Adipocyte (in vitro differentiated cells): ENCODE data around the gene CROCC.
"Not testable (repeated sequence)": the region's sequence is repeated elsewhere in the genome, so short reads cannot be mapped to it uniquely, and the experiment has no call there.

ENCODE experiments used
- DNase-seq: peaks from one replicate; pipeline ENCODE4 v3.0.0-alpha.2; 2015; ENCODE audit warnings: low read depth
- H3K27me3 ChIP-seq: replicated peaks from 2 replicates; pipeline ENCODE4 v1.7.0; 2013; ENCODE audit warnings: mild to moderate bottlenecking, low read length, moderate library complexity; ENCODE audit not compliant: control insufficient read depth, insufficient read depth
- H3K36me3 ChIP-seq: 2 replicates; pipeline ENCODE4 v1.7.0; 2013; ENCODE audit warnings: low read length, mild to moderate bottlenecking, moderate library complexity; ENCODE audit not compliant: control insufficient read depth, insufficient read depth, severe bottlenecking
- H3K4me1 ChIP-seq: 2 replicates; pipeline ENCODE4 v1.7.0; 2013; ENCODE audit warnings: mild to moderate bottlenecking, low read length, moderate library complexity; ENCODE audit not compliant: control insufficient read depth, insufficient read depth
- H3K4me3 ChIP-seq: 2 replicates; pipeline ENCODE4 v1.7.0; 2013; ENCODE audit warnings: mild to moderate bottlenecking, low read length, moderate library complexity
- H3K9ac ChIP-seq: 2 replicates; pipeline ENCODE4 v1.7.0; 2013; ENCODE audit warnings: mild to moderate bottlenecking, low read length, moderate library complexity
- H3K9me3 ChIP-seq: 2 replicates; pipeline ENCODE4 v1.7.0; 2013; ENCODE audit warnings: mild to moderate bottlenecking, low read length, moderate library complexity; ENCODE audit not compliant: control insufficient read depth

The CROCC gene, protein sequence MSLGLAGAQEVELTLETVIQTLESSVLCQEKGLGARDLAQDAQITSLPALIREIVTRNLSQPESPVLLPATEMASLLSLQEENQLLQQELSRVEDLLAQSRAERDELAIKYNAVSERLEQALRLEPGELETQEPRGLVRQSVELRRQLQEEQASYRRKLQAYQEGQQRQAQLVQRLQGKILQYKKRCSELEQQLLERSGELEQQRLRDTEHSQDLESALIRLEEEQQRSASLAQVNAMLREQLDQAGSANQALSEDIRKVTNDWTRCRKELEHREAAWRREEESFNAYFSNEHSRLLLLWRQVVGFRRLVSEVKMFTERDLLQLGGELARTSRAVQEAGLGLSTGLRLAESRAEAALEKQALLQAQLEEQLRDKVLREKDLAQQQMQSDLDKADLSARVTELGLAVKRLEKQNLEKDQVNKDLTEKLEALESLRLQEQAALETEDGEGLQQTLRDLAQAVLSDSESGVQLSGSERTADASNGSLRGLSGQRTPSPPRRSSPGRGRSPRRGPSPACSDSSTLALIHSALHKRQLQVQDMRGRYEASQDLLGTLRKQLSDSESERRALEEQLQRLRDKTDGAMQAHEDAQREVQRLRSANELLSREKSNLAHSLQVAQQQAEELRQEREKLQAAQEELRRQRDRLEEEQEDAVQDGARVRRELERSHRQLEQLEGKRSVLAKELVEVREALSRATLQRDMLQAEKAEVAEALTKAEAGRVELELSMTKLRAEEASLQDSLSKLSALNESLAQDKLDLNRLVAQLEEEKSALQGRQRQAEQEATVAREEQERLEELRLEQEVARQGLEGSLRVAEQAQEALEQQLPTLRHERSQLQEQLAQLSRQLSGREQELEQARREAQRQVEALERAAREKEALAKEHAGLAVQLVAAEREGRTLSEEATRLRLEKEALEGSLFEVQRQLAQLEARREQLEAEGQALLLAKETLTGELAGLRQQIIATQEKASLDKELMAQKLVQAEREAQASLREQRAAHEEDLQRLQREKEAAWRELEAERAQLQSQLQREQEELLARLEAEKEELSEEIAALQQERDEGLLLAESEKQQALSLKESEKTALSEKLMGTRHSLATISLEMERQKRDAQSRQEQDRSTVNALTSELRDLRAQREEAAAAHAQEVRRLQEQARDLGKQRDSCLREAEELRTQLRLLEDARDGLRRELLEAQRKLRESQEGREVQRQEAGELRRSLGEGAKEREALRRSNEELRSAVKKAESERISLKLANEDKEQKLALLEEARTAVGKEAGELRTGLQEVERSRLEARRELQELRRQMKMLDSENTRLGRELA (N-terminal part only)

DNA sequence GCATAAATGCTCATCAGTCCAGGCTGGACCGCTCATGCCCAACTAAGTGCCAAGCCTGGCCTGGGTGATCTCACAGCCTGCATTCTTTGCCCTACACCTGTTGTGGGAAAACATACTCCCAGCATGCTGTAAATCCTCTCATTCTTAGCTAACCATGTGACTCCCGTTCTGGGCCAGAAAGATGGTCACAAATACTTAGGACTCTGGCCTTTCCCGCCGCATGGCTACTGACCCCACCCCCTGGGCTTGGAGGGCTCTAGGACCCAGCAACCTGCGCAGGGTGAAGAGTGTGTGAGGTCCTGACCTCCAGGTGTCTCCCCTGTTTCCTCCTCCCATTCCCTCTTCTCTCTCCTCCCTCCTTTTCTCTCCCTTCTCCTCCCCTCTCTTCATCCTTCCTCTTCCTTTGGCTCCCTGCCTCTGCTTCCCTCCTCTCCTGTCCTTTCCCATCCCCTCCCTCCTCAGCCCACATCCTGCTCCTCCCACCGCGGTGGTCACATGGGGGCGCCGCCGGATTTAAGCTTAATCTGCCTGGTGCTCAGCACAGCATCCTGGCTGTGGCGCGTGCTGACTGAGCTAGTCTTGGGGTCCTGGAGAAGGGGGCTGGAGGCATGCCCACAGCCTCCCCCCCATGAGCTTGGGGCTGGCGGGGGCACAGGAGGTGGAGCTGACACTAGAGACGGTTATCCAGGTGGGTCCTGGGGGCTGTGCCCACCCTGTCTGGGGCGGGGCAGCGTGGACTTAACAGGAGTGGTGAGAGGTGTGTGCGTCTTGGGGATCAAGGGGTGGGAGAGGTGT lies at the start of gene CROCC:
Gene CROCC (plus strand): TSS at position 541 of the 795 bp plus-strand sequence. CDS start 88 bp downstream, at position 629.
- H3K27me3 ChIP-seq, result no peaks in the 10 kb centered on the region
- no peak within 1 kb of the TSS for H3K4me3 ChIP-seq
- H3K9ac ChIP-seq, result no peak within 1 kb of the TSS
- no peak for DNase-seq
- H3K36me3 ChIP-seq, result no peaks in the 10 kb centered on the region
- H3K4me1 ChIP-seq, result no peaks in the 10 kb centered on the region
- H3K9me3 ChIP-seq, result no peaks in the 10 kb centered on the region

DNA sequence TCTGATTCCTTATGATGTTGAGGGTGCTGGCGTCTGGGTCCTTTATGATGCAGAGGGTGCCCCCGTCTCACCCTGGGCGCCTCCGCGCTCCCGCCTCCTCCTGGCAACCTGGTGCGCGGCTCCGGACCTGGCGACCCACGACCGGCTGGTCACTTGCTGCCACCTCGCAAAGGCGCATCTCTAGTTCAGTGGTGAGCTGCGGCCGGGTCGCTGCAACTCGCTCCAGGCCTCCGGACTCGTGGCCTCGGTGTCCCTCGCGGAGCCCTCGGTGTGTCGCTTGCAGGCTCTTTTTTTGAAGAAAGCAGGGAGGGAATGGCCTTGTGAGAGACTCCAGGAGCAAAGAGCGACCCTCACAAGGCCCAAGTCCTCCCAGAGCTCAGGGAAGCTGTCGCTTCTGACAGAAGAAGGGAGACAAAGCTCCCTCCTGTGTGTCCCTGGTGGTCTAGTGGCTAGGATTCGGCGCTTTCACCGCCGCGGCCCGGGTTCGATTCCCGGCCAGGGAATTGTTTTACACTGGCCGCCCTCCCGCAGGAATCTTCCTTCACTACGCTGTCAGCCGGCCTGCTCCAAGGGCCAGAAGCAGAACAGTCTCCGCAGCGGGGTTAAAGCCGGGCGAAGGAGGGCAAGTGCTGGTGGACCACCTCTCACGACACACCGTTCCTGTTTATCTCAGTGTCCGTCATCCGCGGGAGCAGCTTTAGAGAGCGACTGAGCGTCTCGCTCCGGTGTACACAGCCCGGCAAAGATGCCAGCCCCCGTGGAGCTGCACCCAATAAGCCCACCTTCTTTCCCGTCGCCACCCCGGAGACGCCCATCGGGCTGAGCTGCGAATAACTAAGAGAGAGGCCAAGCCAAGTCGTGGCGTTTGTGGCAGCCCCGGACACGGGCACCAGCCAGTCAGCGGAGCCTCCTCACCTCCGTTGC lies 49.3 kb upstream of the CROCC start:
- H3K4me3 ChIP-seq, H3K9me3 ChIP-seq, H3K36me3 ChIP-seq, H3K9ac ChIP-seq, H3K4me1 ChIP-seq: not testable (repeated sequence)
- H3K27me3 ChIP-seq, result peaks cover 12% of the 10 kb centered on the region
- peak; percentile 56 for DNase-seq

DNA sequence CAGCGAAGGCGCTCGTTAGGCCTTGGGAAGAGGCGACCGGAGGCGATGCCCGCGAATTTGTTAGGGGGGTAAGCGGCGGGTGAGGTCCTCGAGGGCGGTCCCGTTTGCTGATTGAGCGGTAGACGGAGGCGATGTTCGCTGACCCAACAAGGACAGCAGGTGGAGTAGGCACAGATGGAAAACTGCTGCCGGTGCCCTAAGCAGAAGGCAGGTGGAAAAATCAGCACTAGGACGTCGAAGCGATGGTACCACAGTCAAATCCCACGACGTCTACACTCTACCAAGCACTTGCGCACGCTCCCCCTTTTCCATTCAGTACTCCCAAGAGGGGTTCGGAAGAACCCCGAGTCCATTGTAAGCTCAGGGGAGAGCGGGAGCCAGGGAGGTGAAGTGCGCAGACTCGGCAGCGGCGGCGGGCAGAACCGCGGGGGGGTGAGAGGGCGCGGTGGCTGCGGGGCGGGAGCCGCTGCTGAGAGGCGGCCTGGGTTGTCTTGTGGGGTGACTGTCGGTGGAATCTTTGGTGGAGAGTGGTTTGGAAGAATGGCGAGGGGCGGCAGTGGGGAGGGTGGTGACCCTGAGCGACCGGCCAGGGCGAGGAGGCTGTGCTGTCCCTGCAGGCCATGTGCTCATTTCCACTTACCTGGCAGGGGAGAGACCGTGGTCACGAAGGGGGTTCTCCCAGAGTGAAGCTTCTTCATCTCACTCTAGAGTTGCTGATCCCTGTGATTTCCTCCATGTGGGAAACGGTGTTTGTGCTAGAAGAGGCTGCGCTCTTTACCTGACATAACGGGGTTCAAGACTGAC lies 48.5 kb upstream of the CROCC start:
- peak; percentile 42 for DNase-seq
- not testable (repeated sequence) for H3K4me3 ChIP-seq, H3K4me1 ChIP-seq, H3K36me3 ChIP-seq, H3K9ac ChIP-seq, H3K9me3 ChIP-seq
- H3K27me3 ChIP-seq, result peaks cover 12% of the 10 kb centered on the region

DNA sequence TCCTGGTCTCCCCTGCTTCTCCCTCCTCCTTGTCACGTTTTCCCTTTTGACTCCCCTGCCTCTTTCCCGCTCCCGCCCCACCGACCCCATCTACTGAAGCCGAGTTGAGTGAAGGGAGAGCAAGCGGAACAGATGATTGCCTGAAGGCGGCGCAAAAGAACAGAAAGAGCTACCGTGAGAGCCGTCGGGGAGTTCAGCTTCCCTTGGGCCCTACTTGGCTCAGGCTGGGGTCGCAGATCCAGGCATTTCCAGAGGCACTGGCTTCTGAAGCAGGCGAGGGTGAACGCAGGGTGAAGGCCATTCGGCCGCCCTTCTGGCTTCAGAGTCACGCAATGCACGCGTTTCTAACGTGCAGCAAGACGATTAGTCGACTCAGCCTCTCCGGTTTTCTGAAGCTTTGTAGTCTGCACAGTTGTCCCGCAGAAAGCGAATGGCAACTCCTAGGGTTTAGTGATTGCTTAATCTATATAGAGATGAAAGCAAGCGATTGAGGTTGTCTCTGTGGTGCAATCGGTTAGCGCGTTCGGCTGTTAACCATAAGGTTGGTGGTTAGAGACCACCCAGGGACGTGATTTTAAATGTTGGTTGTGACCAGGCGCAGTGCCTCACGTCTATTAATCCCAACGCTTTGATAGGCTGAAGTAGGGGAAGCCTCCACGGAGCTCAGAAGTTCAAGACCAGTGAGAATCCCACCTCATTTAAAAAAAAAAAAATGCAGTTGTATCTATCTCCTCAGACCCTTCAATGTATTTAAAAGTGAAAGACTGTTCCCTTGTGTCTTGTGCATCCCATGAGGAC lies 46.6 kb upstream of the CROCC start:
- H3K4me3 ChIP-seq, H3K9me3 ChIP-seq, H3K9ac ChIP-seq, H3K36me3 ChIP-seq, DNase-seq, H3K4me1 ChIP-seq: not testable (repeated sequence)
- H3K27me3 ChIP-seq, result peaks cover 26% of the 10 kb centered on the region

DNA sequence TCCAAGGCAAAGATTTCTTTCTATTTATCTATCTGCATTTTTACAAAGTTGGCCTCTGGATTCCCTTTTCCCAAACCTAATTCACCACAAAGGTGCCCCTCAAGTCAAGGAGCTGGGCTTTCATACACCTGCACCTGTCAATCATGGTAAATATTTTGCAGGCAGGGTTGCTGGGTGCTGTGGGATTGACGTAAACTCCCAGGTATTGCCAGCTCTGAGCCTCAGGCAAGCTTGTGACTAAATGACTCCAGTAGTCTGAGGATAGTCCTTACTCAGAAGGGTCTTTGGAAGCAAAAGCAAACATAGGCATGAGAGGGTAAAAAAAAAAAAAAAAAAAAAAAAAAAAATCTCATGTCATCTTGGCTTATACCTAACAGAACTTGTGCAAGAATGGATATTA lies 40.0 kb upstream of the CROCC start:
- H3K9ac ChIP-seq, H3K4me1 ChIP-seq, H3K36me3 ChIP-seq, DNase-seq, H3K9me3 ChIP-seq, H3K4me3 ChIP-seq: not testable (repeated sequence)
- H3K27me3 ChIP-seq, result peaks cover 15% of the 10 kb centered on the region

DNA sequence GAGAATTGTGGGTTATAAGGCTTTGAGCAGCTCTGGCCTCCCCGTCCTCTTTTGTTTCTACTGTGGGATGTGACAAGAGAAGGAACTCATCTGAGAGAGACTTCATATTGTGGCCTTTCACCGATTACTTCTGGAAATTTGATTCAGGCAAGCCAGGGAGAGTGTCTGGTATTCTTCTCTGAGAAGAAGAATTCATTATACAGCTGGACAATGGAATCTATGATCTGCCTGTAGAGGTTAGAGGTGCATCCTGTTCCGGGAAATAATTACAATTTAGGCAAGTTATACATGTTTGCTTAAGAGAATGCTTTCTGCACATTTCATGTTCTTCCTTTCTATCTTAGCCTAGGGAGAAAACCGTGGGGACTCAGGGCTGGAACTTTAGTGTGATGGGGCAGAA lies 38.7 kb upstream of the CROCC start:
- DNase-seq, result no peak
- Histone ChIP-seq H3K36me3 (no peaks in the 10 kb centered on the region), H3K27me3 (peaks cover 15% of the 10 kb centered on the region), H3K9ac (no peak overlapping the region), H3K4me3 (no peak overlapping the region), H3K4me1 (no peaks in the 10 kb centered on the region), H3K9me3 (no peaks in the 10 kb centered on the region)

DNA sequence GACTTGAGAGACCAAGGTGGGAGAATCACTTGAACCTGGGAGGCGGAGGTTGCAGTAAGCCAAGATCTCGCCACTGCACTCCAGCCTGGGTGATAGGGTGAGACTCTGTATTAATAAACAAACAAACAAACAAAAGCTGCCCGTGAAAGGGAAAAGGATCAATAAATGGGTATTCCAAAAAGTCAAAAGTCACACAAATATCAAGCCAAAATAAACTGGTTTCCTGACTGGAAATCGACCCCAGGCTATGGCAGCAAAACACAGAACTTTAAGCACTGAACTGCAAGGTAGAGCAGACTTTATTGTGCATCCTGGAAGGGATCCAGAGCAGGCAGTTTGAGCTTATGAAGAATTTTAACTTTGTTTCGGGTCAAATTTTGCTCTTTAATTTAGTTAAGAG lies 37.2 kb upstream of the CROCC start:
- H3K27me3 ChIP-seq, H3K4me3 ChIP-seq, H3K4me1 ChIP-seq, H3K36me3 ChIP-seq, H3K9me3 ChIP-seq, H3K9ac ChIP-seq, DNase-seq: not testable (repeated sequence)

DNA sequence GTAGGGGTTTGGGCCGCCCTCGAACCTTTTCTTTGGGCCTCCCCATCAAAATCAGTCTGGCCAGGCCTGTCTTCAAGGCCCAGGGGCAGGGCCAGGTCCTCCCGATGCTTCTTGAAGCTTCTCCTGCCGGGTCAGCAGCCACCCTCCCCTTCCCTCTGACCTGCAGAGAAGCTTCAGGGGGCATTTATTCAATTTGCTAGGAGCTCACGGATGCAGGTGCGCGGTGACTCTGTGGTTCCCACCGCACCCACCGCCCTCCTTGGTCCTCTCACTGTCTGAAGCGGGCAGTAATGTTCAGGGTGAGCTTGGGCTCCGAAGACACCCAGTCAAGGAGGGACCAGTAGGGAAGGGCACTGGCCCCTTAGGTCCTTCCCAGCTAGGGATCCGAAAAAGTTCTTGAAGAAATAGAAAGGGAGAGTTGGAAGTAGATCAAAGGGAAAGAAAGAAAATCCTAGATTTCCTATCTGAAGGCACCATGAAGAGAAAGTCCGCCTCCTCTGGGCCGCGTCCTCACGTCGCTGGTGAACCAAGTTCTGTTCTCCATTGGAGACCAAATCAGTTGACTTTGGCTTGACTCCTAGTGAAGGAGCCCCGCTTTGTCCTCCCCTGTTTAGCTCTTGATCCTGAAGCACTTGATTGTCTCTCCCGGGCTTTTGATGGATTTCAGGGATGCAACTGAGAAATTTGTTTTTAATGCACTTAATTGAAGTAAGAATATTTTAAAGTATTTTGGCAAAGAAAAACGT lies 34.7 kb upstream of the CROCC start:
- Histone ChIP-seq H3K36me3 (no peaks in the 10 kb centered on the region), H3K9me3 (no peaks in the 10 kb centered on the region), H3K4me1 (no peaks in the 10 kb centered on the region), H3K27me3 (no peaks in the 10 kb centered on the region), H3K4me3 (no peak overlapping the region), H3K9ac (no peak overlapping the region)
- no peak for DNase-seq
